ENCODE results near the gene ITPKC.
A peak's percentile ranks its signal among the peaks of the same experiment; 100 is the strongest.
"Not testable (repeated sequence)": the region's sequence is repeated elsewhere in the genome, so short reads cannot be mapped to it uniquely, and the experiment has no call there.

The ITPKC gene

DNA sequence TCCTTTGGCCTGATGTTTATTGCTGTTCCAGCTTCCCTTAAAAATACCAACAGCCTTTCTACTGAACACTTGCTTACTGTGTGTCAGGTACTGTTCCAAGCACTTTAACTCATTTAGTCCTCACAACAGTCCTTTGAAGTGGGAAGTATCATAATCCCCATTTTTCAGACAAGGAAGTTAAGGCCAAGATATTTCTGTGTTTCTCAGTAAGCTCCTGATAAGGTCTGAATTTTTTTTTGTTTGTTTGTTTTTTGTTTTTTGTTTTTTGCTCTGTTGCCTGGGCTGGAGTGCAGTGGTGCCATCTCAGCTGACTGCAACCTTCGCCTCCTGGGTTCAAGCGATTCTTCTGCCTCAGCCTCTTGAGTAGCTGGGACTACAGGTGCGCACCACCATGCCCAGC lies 41.6 kb downstream of the ITPKC start:
- Histone ChIP-seq H3K9ac (no peak overlapping the region), H3K36me3 (peaks cover 100% of the 10 kb centered on the region), H3K9me3 (no peaks in the 10 kb centered on the region), H3K4me3 (no peak overlapping the region), H3K27me3 (no peaks in the 10 kb centered on the region), H3K4me2 (no peak overlapping the region), H4K20me1 (peaks cover 100% of the 10 kb centered on the region), H3K4me1 (peaks cover 51% of the 10 kb centered on the region), H3K27ac (no peak overlapping the region)
- no peak for TF ChIP-seq Cebpa-rat (IDR thresholded peaks at IDR 0.05)

DNA sequence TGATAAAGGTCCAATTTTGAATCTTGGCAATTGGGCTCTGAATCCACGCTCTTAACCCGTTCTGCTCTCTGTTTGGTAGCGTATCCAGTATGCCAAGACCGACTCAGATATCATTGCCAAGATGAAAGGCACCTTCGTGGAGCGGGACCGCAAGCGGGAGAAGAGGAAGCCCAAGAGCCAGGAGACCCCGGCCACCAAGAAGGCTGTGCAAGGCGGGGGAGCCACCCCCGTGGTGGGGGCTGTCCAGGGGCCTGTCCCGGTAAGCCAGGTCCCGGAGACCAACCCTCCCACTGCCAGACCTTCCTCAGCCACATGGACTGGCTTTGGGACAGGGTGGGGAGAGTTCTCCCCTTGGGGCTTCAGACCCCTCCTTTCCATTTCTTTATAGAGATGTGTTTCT lies 42.4 kb downstream of the ITPKC start:
- no peaks in the 10 kb centered on the region for H3K27me3 ChIP-seq
- H3K9ac ChIP-seq: no peak overlapping the region
- H3K36me3 ChIP-seq: peaks cover 100% of the 10 kb centered on the region
- peaks cover 100% of the 10 kb centered on the region for H4K20me1 ChIP-seq
- H3K4me2 ChIP-seq: no peak overlapping the region
- no peak overlapping the region for H3K4me3 ChIP-seq
- no peaks in the 10 kb centered on the region for H3K9me3 ChIP-seq
- H3K27ac ChIP-seq: no peak overlapping the region
- TF ChIP-seq Cebpa-rat (IDR thresholded peaks at IDR 0.05): no peak
- H3K4me1 ChIP-seq: peaks cover 42% of the 10 kb centered on the region

DNA sequence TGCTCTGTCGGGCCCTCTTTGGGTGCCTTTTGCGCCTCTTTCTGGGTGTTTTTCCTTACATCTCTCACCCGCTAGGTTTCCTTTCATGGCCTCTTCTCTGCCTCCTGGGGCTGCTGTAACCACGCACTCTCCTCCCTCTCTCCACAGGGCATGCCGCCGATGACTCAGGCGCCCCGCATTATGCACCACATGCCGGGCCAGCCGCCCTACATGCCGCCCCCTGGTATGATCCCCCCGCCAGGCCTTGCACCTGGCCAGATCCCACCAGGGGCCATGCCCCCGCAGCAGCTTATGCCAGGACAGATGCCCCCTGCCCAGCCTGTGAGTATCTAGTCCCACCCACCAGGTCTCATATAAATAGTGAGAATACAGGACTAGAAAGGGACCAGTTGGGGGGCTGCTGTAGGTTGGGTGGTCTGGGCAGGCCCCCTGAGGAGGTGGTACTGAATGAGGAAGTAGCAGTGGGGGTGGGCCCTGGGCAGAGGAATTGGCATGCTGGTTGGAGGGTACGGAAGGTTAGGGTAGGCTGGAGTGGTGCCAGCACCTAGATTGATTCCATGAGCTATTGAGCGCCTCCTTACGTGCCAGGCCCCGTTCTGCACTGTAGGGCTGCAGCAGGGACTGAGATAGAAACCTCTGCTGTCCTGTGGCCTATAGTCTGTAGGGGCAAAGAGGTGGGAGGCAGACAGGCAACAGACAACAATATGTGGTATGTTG lies 46.0 kb downstream of the ITPKC start:
- no peak for TF ChIP-seq Cebpa-rat (IDR thresholded peaks at IDR 0.05)
- H3K27ac ChIP-seq: no peak overlapping the region
- H3K9ac ChIP-seq: 0 out of 2 replicates have a peak overlapping the region, but pooled peaks have one; percentile 45
- no peaks in the 10 kb centered on the region for H3K27me3 ChIP-seq
- peaks cover 17% of the 10 kb centered on the region; the same call in 1 of the 2 replicates for H3K4me1 ChIP-seq
- H3K9me3 ChIP-seq: no peaks in the 10 kb centered on the region
- peaks cover 100% of the 10 kb centered on the region for H3K36me3 ChIP-seq
- peaks cover 82% of the 10 kb centered on the region for H4K20me1 ChIP-seq
- no peak overlapping the region for H3K4me2 ChIP-seq
- H3K4me3 ChIP-seq: no peak overlapping the region

DNA sequence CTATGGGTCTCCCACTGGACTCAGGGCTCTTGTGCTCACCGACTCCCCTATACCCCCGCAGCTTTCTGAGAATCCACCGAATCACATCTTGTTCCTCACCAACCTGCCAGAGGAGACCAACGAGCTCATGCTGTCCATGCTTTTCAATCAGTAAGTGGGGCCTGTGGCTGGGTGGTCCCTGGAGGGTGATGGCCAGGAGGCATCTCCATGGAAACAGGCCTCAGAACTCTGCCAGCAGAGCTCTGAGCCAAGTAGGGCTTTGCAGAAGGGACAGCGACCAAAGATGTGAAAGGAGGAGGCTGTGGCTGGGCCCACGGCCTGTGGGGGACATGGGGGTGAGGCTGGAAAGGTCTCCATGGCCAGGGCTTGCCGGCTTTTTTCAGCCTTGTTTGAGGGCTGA lies 46.6 kb downstream of the ITPKC start:
- Histone ChIP-seq H3K9me3 (no peaks in the 10 kb centered on the region), H3K27me3 (no peaks in the 10 kb centered on the region), H3K4me1 (peaks cover 17% of the 10 kb centered on the region; the same call in 1 of the 2 replicates), H3K27ac (no peak overlapping the region), H3K36me3 (peaks cover 100% of the 10 kb centered on the region), H3K4me3 (no peak overlapping the region), H3K9ac (no peak overlapping the region), H3K4me2 (no peak overlapping the region), H4K20me1 (peaks cover 76% of the 10 kb centered on the region)
- TF ChIP-seq Cebpa-rat (IDR thresholded peaks at IDR 0.05): no peak

DNA sequence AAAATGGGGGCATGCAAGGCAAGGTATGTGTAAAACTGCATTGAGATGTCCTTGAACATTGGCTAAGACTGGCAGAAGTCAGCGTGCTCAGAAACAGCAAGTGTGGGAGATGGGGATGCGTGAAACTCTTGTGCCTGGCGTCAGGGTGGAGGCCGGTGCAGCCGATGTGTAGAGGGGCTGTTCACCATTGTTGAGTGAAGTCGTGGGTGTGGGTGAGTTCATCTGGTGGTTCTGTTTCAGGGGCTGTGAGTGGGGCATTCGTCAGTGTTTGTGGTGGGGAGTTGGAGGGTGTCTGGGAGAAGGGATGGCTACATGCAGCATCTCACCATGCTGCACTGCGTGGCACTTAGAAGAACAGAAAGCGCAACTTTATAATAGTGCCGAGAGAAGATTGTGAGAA lies 47.1 kb downstream of the ITPKC start:
- H3K9ac ChIP-seq: no peak overlapping the region
- H3K36me3 ChIP-seq: peaks cover 100% of the 10 kb centered on the region
- TF ChIP-seq Cebpa-rat (IDR thresholded peaks at IDR 0.05): no peak
- no peaks in the 10 kb centered on the region for H3K27me3 ChIP-seq
- H3K4me1 ChIP-seq: peaks cover 17% of the 10 kb centered on the region; the same call in 1 of the 2 replicates
- no peak overlapping the region for H3K27ac ChIP-seq
- H3K9me3 ChIP-seq: no peaks in the 10 kb centered on the region
- no peak overlapping the region for H3K4me2 ChIP-seq
- H4K20me1 ChIP-seq: peaks cover 72% of the 10 kb centered on the region
- no peak overlapping the region for H3K4me3 ChIP-seq

DNA sequence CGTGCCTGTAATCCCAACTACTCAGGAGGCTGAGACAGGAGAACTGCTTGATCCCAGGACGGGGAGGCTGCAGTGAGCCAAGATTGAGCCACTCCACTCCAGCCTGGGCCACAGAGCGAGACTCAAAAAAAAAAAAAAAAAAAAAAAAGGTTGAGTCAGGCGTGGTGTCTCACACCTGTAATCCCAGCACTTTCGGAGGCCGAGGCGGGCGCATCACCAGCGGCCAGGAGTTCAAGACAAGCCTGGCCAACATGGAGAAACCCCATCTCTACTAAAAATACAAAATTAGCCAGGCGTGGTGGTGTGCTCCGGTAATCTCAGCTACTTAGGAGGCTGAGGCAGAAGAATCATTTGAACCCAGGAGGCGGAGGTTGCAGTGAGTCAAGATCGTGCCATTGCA lies 49.5 kb downstream of the ITPKC start:
- Histone ChIP-seq H3K4me1 (peaks cover 16% of the 10 kb centered on the region; the same call in 1 of the 2 replicates), H3K9me3 (peaks cover 21% of the 10 kb centered on the region), H4K20me1 (peaks cover 48% of the 10 kb centered on the region), H3K36me3 (peaks cover 96% of the 10 kb centered on the region)
- H3K4me3 ChIP-seq, H3K27ac ChIP-seq, H3K4me2 ChIP-seq, H3K27me3 ChIP-seq, H3K9ac ChIP-seq: not testable (repeated sequence)

DNA sequence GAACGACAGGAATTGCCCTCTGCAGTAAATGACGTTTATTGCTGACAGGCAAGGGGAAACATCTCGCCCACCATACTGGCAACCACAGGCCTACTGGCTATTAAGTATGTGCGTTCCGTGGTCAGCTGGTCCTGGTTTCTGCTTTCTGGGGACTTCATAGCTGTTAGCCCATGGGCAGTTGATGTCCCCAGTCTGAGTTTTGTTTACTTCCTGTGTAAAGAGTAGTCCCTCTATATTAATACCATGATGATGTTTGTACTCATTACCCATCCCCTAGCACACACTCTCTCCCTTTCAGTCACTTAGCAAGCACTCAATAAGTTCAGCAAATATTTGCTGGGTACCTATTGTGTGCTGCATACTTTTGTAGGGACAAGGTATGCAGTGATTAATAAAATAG lies 52.0 kb downstream of the ITPKC start:
- peaks cover 78% of the 10 kb centered on the region for H3K36me3 ChIP-seq
- TF ChIP-seq Cebpa-rat (IDR thresholded peaks at IDR 0.05): no peak
- H3K27ac ChIP-seq: no peak overlapping the region
- no peak overlapping the region for H3K9ac ChIP-seq
- no peaks in the 10 kb centered on the region for H3K27me3 ChIP-seq
- H3K4me1 ChIP-seq: peaks cover 3% of the 10 kb centered on the region; the same call in 1 of the 2 replicates
- H3K4me3 ChIP-seq: no peak overlapping the region
- peaks cover 23% of the 10 kb centered on the region for H4K20me1 ChIP-seq
- H3K9me3 ChIP-seq: peaks cover 25% of the 10 kb centered on the region
- no peak overlapping the region for H3K4me2 ChIP-seq

DNA sequence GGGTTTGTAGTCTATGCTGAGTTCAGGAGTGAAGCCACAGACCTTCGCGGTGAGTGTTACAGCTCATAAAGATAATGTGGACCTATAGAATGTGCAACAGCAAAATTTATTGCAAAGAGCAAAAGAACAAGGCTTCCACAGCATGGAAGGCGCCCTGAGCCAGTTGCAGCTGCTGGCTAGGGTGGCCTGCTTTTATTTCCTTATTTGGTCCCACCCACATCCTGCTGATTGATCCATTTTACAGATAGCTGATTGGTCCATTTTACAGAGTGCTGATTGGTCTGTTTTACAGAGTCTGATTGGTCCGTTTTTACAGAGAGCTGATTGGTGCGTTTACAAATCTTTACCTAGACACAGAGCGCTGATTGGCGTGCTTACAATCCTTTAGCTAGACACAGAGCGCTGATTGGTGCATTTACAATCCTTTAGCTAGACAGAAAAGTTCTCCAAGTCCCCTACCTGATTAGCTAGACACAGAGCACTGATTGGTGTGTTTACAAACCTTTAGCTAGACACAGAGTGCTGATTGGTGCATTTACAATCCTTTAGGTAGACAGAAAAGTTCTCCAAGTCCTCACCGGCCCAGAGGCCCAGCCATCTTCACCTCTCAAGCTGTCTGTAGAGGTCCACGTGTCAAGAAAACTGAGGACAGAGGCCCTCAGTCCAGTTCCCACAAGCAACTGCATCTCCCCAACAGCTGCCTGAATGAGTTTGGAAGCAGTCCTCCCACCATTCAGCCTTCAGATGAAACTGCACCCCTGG lies 54.4 kb downstream of the ITPKC start:
- Histone ChIP-seq H3K36me3 (peaks cover 54% of the 10 kb centered on the region), H3K4me1 (peaks cover 27% of the 10 kb centered on the region), H3K9me3 (peaks cover 25% of the 10 kb centered on the region)
- H3K9ac ChIP-seq, H4K20me1 ChIP-seq, H3K4me2 ChIP-seq, H3K4me3 ChIP-seq, H3K27ac ChIP-seq, H3K27me3 ChIP-seq: not testable (repeated sequence)

DNA sequence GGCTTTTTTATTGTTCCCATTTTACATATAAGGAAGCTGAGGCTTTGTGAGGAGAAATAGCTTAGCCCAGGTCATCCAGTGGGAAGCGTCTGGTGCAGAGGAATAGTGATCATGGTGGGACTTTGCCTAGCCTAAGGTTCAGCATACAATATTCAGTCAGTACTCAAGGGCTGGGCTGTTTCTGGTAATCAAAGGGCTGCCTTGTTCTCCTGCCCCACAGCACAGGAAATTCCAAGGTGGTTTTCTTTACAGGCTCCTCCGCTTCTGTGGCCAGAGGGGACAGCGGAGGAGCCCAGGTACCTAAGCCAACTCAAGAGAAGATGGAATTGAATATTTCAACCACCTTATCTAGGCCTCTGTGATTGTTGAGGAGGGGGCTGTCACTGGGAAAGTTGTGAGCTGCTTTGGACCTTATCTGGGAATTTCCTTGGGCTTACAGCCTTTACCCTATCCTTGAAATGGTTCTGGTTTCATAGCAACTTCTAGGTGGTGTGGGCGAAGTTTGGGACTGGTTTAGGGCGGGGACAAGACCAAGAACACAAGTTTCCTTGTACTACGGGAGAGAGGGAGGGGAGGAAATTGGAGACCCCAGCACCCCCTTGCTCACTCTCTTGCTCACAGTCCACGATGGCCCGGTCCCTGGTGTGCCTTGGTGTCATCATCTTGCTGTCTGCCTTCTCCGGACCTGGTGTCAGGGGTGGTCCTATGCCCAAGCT lies 58.2 kb downstream of the ITPKC start, which contains the start of gene MIA:
TSS of gene MIA (plus strand) at position 606 of the 716 bp plus-strand sequence. CDS start at position 628, 22 bp downstream.
- Histone ChIP-seq H3K36me3 (peaks cover 16% of the 10 kb centered on the region), H3K27me3 (no peaks in the 10 kb centered on the region), H3K27ac (peak within 1 kb of the TSS; percentile 56), H3K4me3 (no peak within 1 kb of the TSS), H3K9me3 (peaks cover 17% of the 10 kb centered on the region), H3K9ac (0 out of 2 replicates have a peak within 1 kb of the TSS, but pooled peaks have one; percentile 24), H3K4me1 (peaks cover 50% of the 10 kb centered on the region), H3K4me2 (peak within 1 kb of the TSS; percentile 80), H4K20me1 (no peaks in the 10 kb centered on the region)
- TF ChIP-seq Cebpa-rat (IDR thresholded peaks at IDR 0.05): no peak

Measured in BLaER1 (cell line).